Stimulated activated CD4-positive, alpha-beta T cell treated with anti-CD3 and anti-CD28 coated beads, Interleukin-12 subunit alpha, Interleukin-12 subunit beta, amount 100 ng/mL, for 24 hours (primary cell): ENCODE results near the gene MX2.
"Not testable (repeated sequence)": the region's sequence is repeated elsewhere in the genome, so short reads cannot be mapped to it uniquely, and the experiment has no call there.

ENCODE experiments used
- DNase-seq, 2 experiments: peaks; one replicate each; pipeline ENCODE4 v3.0.0-alpha.2; 2020; ENCODE audit warnings: low read depth in 2 of 2

The MX2 gene

DNA sequence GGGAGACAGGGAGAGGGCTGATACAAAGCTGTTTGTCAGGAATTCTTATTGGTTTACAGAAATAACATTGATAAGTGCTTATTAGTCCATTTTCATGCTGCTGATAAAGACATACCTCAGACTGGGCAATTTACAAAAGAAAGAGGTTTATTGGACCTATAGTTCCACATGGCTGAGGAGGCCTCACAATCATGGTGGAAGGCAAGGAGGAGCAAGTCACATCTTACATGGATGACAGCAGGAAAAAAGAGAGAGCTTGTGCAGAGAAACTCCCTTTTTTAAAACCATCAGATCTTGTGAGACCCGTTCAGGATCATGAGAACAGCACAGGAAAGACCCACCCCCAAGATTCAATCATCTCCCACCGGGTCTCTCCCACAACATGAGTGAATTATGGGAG is 55.7 kb downstream of the MX2 start:
- not testable (repeated sequence) for DNase-seq

DNA sequence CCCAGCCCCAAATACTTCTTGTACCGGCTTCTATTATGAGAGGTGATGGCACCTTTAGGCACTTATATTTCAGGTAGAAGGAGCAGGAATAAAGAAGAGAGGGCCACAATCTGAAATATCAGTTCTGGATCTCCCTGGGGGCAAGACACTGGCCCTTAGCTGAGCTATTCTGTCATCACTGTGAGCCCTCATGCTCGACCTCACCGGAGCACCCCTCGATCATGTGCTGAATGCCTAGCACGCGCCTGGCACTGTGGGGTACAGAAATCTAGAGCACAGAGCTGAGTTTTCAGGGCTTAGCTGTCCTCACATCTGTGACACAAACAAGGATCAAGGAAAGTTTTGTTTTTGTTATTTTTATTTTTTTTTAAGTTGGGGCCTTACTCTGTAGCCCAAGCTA is 56.6 kb downstream of the MX2 start:
- DNase-seq, result no peak

- DNase-seq, result no peak
These were observed 57.3 kb downstream of the MX2 start for GRCh38 chr21:41418956-41419680.

- peak; percentile 19 to 26 for DNase-seq
These were observed 58.4 kb downstream of the MX2 start for GRCh38 chr21:41419921-41420862.

GRCh38 chr21:41420998-41421397 is 59.2 kb downstream of the MX2 start:
- not testable (repeated sequence) for DNase-seq

- no peak for DNase-seq
These were observed 60.9 kb downstream of the MX2 start for GRCh38 chr21:41422546-41423304.

DNA sequence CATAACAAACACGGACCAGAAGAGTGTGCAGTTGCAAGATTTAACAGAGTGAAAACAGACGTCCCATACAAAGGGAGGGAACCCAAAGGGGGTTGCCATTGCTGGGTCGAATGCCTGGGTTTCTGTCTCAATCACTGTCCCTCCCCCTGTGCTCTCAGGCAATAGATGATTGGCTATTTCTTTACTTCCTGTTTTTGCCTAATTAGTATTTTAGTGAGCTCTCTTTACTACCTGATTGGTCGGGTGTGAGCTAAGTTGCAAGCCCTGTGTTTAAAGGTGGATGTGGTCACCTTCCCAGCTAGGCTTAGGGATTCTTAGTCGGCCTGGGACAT is 61.4 kb downstream of the MX2 start:
- not testable (repeated sequence) for DNase-seq

DNA sequence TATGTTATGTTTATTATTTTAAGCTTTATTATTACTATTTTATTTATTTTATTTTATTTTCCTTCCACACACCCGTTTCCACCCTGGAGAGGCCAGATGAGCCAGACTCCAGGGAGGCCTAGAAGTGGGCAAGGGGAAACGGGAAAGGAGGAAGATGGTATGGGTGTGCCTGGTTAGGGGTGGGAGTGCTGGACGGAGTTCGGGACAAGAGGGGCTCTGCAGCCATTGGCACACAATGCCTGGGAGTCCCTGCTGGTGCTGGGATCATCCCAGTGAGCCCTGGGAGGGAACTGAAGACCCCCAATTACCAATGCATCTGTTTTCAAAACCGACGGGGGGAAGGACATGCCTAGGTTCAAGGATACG is 63.7 kb downstream of the MX2 start:
- no peak for DNase-seq

DNA sequence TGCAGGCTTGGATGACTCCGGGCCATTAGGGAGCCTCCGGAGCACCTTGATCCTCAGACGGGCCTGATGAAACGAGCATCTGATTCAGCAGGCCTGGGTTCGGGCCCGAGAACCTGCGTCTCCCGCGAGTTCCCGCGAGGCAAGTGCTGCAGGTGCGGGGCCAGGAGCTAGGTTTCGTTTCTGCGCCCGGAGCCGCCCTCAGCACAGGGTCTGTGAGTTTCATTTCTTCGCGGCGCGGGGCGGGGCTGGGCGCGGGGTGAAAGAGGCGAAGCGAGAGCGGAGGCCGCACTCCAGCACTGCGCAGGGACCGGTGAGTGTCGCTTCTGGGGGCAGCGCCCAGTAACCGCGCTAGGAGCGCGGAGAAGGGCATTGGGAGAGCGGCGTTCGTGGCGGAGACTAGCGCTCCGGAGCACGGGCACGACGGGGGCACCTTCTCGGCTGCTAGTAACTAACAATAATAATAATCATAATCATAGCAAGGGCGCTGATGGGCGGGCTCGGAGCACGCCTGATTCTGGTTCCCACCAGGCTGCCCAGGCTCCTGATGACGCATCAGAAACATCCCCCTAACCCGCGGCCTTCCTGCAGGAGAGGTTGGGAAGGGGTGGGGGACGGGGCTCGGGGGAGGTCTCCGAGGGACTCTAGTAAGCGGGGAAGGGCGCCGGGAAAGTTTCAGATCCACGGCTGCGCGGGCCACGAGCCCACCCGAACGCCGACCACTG is 64.3 kb downstream of the MX2 start, which contains the start of gene MX1:
TSS of gene MX1 (plus strand) at position 286 of the 722 bp plus-strand sequence. CDS start 5,832 bp downstream, outside the sequence.
- peak; percentile 67 to 69 for DNase-seq

DNA sequence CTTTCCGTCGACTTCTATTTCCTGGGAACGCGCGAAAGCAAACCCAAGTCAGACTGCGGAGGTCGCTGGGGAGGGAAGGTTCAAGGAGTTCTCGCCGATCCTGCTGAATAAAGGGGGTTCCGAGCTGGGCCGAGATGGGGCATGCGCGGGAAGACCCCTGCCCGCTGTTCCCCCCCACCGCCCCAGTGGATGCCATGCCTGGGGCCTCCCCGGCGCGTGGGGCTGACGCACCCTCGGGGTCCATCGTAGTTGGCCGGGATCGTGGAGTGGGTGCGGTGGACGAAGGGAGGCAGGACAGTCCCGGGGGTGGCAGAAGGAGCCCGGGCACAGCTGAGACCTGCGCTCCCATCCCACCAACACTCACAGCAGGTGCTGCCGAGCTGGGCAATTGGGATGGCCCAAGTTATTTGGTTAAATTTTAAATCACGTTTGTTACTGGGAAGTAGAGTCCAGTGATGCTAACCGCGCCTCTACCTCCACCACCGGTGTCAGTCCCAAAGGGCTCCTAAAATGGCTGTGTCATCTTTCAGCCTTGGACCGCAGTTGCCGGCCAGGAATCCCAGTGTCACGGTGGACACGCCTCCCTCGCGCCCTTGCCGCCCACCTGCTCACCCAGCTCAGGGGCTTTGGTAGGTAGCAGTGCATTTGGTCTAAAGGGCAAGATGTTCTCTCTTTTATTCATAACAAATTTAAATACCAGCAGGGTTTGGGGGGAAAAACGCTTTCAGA is 65.0 kb downstream of the MX2 start:
- DNase-seq, result no peak

GRCh38 chr21:41427556-41427955 is 65.7 kb downstream of the MX2 start:
- DNase-seq, result no peak

GRCh38 chr21:41428311-41428710 is 66.5 kb downstream of the MX2 start:
- no peak for DNase-seq

DNA sequence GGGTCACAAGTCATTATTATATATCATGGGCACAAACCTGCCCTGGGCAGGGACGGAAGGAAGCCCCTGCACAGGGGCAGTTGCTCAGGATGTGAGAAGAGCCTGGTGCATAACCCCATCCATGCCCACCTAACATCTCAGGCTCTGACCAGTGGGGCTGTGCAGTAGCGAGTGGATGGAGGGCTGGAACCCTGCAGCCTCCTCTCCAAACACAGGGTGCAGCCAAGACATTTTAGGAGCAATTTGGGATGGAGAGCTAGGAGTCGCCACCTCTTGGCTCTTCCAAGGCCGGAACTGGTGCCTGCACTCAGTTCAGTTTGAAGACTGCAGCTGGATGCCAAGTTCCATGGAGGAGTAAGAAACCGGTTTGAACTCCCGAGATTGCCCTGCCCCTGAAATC is 67.0 kb downstream of the MX2 start:
- DNase-seq, result no peak

DNA sequence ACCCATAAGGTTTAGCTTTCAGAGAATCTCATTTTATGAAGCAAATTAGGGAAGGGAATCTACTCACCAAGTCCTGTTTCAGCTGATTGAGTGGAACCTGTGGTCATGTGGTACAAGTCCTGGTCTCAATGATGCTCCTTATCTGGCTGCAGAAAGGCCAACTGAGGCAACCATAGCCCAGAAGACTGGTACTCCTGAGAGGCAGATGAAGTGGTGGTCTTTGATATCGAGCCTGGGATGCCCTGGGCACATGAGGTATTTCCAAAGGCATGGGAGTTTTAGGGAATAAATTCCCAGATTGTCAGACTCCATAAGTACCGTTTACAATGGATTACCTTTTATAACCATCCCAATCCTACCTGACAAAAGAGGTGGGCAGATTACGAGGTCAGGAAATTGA is 67.5 kb downstream of the MX2 start:
- no peak for DNase-seq

DNA sequence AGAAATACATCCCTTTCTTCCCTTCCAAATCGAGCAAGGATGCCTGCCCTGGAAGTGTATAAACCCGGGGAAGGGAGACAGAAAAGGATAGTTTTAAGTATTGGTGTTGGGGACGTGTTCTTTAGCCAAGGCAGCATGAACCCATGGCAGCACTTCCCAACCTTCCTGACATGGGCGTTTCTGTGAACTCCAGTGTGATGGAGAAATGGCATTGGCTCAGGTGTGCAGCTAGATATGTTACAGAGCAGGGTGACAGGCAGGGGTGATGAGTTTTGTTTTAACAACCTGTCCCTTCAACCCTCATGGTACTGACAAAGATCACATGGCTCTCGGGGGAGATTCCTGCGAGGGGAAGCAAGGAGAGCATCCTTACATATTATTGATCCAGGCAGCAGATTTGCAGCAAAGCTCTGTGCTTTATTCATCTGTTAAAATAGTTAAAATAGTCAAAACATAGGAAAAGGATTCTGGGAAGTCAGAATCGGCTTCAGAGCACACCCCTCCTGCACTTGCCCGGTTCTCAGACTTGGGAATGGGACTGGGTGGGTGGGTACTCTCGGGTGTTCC is 68.2 kb downstream of the MX2 start:
- DNase-seq, result no peak

- no peak for DNase-seq
These were observed 70.1 kb downstream of the MX2 start for GRCh38 chr21:41431788-41432548.

DNA sequence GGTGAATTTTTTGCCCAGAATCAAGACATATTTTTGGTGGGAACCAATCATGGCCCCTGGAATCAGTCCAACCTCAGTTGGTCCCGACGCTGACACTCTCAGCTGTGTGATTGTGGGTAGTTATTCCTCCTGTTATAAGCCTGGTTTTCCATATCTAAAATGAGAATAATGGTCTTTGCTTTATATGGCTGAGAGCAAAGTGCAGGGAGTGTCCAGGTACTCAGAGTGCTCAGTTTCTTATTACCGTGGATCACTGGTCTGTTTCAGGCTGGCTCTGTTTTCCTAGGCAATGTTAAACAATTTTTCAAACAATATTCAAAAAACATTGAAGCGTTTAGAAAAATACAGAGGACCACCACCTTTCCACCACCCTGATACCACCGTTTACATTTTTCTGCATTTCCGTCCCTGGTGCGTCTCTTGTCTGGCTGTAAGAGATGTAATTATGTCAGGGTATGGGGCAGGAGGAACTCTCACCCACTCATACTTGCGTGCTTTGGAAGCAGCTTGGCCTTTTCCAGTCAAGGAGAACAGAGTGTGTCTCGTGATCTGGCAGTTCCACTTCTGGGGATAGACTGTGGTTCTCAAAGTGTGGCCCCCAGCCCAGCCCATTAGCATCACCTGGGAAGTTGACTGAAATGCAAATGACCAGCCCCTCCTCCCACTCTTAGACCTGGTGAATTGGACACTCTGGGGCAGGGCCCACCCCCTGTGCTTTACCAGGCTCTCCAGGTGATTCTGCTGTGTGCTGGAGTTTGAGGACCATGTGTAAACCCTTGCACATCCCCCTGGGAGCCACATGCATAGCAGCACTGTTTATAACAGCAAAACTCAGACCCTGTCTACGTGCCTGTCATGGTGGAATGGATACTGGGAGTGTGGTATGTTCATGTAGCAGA is 71.0 kb downstream of the MX2 start:
- DNase-seq, result no peak

- DNase-seq, result no peak
These were observed 71.7 kb downstream of the MX2 start for GRCh38 chr21:41433566-41433965.

DNA sequence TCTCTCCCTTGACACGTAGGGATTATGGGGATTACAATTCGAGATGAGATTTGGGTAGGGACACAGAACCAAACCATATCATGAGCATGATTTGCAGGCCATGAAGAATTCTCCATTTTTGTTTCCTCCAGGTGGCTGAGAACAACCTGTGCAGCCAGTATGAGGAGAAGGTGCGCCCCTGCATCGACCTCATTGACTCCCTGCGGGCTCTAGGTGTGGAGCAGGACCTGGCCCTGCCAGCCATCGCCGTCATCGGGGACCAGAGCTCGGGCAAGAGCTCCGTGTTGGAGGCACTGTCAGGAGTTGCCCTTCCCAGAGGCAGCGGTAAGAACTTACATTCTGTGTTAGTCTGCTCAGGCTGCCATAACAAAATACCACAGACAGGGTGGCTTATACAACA is 73.9 kb downstream of the MX2 start:
- no peak for DNase-seq
